ENCODE results near the gene APCDD1L. TPM values are rescaled to one million over a fixed set of nuclear protein-coding genes. Genes with fewer than 3 reads are reported as not detected.
"Not testable (repeated sequence)": the region's sequence is repeated elsewhere in the genome, so short reads cannot be mapped to it uniquely, and the experiment has no call there.

APCDD1L gene
- polyA plus RNA-seq, 4 donors = 12.0 to 28.1 (median 13.7) TPM

- DNase-seq (ENCODE audit: low read depth in 4 of 4, low spot score in 3 of 4) = no peak
Observed at GRCh38 chr20:58545565-58546415, 30.6 kb upstream of the APCDD1L start.

GRCh38 chr20:58544891-58545290 lies 29.7 kb upstream of the APCDD1L start:
- no peak for DNase-seq (ENCODE audit: low read depth in 4 of 4, low spot score in 3 of 4)

DNA sequence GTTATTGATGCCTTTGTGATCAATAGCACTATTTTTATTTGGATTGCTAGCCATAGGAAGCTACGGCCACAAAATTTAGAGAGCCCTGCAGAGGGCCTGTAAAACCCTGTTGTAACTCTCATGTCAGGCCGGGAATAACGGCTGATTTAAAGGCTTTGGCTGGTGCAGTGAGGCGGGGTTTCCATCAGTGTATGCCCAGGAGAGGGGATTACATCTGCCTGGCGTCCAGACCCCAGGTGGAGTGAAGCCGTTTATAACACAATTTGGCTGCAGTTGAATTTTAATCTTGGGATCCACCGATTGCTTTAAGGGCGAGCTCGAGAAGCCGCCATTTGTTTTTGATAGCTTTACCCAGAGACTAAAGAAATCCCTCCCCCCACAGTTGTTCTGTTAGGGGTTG lies 29.1 kb upstream of the APCDD1L start:
- DNase-seq (ENCODE audit: low read depth in 4 of 4, low spot score in 3 of 4) = no peak

- DNase-seq (ENCODE audit: low read depth in 4 of 4, low spot score in 3 of 4) = no peak
Observed at GRCh38 chr20:58543274-58543673, 28.1 kb upstream of the APCDD1L start.

DNA sequence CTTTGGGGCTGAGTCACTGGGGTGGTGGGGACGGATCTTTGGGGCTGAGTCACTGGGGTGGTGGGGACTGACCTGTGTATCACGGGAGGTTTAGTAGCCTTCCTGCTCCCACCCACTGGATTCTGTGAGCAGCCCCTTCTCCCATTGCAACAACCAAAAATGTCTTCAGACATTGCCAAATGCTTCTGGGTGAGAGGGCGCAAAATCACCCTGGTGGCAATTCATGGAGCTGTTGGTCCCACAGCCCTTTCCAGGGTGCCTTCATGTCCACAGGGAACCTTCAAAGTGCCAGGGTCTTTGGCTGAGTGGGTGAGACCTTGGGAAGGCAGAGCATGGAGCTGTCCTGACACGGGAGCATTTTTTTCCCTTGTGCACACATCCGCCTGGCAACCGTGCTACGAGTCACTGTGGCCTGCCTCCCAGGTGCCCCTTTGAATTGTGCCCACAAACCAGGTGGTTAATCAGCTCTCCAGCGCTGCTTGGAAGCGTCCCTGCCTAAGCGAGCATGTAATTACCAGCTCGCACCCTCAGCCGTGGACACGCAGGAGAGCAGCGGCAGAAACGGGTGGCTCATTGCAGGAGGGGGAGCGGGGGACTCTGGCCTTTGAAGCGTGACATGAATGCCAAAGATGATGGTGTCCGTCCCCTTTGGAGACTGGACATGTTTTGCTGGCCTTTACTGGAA lies 27.4 kb upstream of the APCDD1L start:
- no peak for DNase-seq (ENCODE audit: low read depth in 4 of 4, low spot score in 3 of 4)

- not testable (repeated sequence) for DNase-seq (ENCODE audit: low read depth in 4 of 4, low spot score in 3 of 4)
Observed at GRCh38 chr20:58542034-58542410, 26.8 kb upstream of the APCDD1L start.

DNA sequence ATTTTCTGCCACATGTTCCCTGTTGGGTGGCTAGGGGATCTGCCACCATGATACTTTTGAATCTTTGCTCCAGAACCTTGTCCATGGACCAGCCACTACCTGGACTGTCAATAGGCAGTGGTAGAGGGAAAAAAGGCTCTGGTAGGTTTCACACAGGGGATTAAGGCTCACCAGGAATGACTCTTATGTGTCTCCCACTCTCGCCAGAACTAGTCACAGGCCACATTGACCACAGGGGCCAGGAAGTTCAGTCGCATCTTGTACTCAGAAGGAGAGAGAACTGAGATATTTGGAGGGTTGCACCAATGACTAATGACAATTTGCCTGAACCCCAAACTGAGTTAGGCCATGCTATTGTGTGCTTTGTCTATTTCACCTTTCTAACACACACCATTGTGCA lies 23.6 kb upstream of the APCDD1L start:
- DNase-seq (ENCODE audit: low read depth in 4 of 4, low spot score in 3 of 4) = no peak

- no peak for DNase-seq (ENCODE audit: low read depth in 4 of 4, low spot score in 3 of 4)
Observed at GRCh38 chr20:58537831-58538230, 22.6 kb upstream of the APCDD1L start.

DNA sequence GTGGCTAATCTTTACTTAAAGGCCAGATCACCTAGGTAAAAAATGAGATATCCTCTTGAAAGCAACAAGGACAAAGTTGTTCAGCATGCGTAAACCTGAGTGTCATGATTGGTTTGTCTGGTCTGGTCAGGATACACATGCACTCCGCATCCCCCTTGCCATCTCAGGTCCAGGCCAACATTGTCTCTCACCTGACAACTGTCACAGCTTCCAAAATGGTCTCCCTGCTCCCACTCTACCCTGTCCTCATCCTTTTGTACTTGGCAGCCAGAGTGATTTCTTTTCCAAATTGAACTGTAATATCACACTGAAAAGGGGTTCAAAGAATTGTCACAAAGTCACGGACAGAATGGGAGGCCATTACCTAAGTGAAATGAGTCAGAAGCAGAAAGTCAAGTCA lies 21.1 kb upstream of the APCDD1L start:
- no peak for DNase-seq (ENCODE audit: low read depth in 4 of 4, low spot score in 3 of 4)

DNA sequence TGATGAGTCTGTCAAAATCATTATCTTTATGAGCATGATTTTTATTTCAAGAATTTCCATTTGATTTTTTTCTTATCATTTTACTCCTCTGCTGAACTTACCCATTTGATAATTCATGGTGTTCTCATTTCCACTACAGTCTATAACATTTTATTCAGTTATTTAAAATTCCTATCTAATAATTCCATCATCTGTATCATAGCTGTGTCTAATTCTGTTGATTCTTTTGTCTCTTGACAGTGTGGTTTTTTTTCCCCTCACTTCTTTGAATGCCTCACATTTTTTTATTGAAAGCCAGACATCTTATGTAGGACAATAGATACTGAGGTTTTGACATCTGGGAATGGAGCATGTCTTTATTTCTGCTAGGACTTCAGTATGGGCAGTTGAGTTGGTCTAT lies 16.5 kb upstream of the APCDD1L start:
- no peak for DNase-seq (ENCODE audit: low read depth in 4 of 4, low spot score in 3 of 4)

GRCh38 chr20:58531063-58531462 lies 15.9 kb upstream of the APCDD1L start:
- no peak for DNase-seq (ENCODE audit: low read depth in 4 of 4, low spot score in 3 of 4)

- DNase-seq (ENCODE audit: low read depth in 4 of 4, low spot score in 3 of 4) = no peak
Observed at GRCh38 chr20:58528412-58528811, 13.2 kb upstream of the APCDD1L start.

DNA sequence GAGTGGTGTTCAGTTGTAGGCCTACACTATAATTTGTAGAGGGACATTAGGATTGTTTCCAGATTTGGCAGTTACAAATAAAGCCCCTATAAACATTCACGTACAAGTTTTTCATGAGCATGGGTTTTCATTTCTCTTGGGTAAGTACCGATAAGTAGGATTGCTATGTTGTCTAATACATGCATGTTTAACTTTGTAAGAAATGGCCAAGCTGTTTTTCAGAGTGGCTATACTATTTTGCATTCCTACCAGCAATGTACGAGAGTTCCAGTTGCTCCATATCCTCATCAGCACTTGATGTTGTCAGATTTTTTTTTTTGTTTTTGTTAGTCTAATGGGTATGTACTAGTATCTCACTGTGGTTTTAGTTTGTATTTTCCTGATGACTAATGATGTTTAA lies 11.2 kb upstream of the APCDD1L start:
- DNase-seq (ENCODE audit: low read depth in 4 of 4, low spot score in 3 of 4) = no peak

GRCh38 chr20:58524814-58525213 lies 9.6 kb upstream of the APCDD1L start:
- DNase-seq (ENCODE audit: low read depth in 4 of 4, low spot score in 3 of 4) = no peak

DNA sequence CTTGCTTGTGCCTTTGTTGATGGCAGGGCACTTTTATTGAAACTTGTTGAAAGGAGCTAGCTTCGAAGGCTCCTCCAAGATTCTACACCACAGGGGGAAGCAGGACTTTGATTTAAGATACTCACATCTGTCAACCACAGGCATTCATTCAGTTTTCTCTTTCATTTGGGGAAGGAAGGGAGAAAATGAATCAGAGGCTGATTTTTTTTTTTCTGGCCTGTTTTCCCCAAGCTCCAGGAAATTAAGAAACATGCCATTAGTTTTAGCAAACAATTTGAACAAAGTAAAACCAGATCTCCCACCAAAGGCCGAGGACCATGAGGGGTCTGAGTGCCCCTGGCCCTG lies 8.7 kb upstream of the APCDD1L start:
- no peak for DNase-seq (ENCODE audit: low read depth in 4 of 4, low spot score in 3 of 4)

DNA sequence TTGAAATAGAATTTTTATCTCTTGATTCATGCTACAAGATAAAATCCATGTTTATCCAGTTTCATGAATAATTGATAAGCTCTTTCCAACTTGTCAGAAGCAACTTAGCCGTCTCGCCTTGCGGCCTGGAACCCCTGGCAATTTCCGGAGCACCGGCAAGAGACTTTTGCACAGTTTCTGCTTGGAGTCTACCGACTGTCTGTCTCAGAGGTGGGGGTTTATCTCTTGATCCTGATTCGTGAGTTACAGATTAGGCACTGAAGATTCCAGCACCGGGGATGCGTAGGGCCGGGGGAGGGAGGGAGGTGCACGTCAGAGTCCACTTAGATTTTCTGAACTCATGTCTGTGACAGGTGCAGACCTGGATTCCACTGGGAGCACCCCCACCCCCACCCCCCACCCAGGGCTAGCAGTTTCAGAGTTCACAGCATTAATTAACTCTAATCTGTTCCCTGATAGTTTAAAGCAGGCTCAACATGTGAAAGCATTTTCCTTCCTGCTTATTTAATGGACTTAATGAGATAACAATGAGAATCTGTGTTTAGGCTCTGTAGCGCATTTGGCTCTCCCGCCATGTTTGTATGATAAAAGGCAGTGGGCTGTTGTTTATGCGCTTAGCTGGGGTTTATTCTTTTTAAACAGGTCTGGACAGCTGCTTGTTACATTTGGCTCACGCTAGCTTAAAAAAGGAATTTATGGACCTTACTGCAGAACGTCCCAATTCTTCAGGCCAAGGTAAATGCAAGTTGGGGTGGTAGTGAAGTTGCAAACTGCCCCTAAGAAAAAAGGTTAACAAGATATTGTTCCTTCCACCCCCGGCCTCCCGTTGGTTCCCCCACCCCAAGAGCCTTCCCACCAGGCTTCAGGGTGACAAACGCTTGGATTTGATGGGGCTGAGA lies 8.1 kb upstream of the APCDD1L start:
- DNase-seq (ENCODE audit: low read depth in 4 of 4, low spot score in 3 of 4) = no peak

DNA sequence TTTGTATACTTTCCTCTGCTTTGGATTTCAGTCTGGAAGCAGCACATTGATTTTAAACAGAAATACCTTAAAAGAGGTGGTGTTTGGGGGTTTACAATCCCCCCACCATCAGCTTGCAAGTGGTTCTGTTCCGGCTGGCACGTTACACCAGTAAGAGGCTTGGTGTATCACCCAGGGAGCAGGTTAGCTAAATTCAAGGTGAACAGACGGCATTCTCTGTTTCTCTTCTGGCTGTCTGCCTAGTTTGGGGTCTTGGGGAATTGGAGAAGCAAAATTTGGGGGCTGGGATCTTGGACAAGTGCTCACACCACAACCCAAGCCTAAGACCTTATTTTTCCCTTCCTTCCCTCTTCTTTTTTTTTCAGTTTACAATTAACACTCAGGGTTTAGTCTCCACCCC lies 7.5 kb upstream of the APCDD1L start:
- no peak for DNase-seq (ENCODE audit: low read depth in 4 of 4, low spot score in 3 of 4)

DNA sequence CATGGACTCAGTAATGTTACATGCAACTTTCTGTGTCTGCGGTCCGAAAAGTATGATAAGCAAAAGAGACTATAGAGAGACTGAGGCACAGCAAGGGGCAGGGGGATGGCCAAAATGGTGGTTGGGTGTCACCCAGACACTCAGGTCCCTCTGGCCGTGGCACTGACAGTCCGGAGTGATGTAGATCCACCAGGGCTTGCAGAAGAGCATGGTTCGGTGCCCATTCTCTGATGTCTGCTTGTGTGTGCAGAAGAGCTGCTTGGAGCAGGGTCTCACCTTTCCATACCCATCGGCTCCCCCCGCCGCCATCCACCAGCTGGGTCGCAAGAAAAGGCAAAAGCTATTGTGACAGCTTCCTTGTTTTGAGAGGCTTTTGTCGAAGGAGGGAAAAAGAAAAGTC lies 6.6 kb upstream of the APCDD1L start:
- no peak for DNase-seq (ENCODE audit: low read depth in 4 of 4, low spot score in 3 of 4)

DNA sequence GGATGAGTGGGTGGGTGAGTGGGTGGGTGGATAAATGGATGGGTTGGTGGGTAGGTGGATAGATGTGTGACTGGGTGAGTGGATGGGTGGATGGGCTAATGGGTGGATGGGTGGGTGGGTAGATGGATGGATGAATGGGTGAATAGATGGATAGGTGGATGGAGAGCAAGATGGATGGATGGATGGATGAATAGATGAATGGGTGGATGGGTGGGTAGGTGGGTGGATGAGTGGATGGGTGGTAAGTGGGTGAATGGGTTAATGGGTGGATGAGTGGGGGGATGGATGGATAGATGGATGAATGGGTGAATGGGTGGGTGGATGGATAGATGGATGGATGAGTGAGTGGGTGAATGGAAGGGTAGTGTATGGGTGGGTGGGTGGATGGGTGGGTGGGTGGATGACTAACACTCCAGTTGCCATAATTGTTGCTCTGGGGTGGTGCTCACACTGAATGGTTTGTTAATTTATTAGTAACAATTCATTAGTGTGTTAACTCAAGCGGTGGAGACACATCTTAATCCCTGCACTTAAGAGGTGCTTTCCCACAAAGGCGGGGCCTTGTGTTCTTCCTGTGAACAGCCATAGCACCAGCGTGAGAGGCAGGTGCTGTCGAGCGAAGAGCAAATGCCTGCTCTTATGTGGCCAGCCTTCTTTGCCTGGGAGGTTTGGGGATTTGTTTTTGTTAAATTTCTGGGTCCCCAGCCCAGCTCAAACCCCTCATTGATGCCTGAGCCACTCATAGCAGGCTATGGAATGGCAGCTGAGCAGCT lies 4.9 kb upstream of the APCDD1L start:
- DNase-seq (ENCODE audit: low read depth in 4 of 4, low spot score in 3 of 4) = no peak

DNA sequence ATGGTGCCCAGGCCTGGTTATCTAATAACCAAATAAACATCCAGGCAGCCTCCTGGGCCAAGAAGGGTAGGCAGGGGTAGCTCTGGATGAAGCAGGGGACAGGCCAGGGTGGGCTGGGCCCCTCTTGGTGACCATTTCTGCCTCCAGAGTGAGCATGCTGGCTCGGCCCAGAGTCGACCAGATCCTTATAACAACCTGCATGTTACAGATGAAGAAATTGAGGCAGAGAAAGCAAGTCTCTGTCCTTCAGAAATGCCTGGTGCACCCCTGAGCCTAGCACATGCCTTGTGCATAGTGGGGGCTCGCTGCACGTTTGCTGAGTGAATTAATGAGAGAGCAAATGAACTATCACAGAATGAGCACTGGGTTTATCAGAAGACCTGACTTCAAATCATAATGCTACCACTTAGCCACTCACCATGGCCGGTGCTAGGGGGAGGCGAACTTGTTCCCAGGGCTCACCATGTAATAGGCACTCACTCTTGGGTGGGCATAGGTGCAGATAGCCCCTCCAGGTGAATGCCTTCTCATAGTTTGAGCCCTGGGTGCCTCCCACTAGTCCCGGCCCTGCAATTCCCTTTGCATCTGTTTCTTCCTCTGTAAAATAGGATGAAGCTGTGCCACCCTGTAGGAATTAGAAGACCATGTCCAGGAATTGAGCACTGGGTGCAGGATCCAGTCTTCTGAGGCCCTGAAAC lies 3.8 kb upstream of the APCDD1L start:
- no peak for DNase-seq (ENCODE audit: low read depth in 4 of 4, low spot score in 3 of 4)

Measured in left renal pelvis (tissue), 4 donors.